Measurements from ENCODE around the gene CPEB3.

DNA sequence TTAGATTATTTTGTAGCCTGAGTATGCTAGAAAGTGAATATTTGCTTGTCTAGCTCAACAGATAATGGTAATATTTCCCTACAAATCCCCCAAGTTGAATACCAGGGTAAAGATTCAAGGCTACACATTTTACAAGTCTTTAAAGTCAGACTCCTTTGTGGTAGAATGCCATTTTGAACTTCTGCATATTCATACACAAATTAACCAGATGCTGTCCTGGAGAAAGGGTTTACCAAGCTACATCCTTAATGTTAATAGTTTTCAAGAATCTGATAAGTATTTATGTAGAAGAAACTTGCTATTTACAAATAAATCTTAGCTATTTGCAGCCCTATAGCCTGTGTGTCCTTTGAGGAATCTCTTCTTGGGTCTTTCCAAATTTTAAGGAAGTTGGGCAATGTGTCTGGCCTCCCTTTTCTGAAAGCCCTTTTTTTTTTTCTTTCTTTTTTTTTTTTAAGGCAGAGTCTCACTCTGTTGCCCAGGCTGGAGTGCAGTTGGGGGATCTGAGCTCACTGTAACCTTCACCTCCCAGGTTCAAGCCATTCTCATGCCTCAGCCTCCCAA, 82.6 kb downstream of the CPEB3 start:
- TF ChIP-seq CTCF (IDR thresholded peaks at IDR 0.05) = no peak
- TF ChIP-seq POLR2A (IDR thresholded peaks at IDR 0.05) = no peak

Data from thyroid gland (tissue), 4 donors.